ENCODE results near the gene VN1R2.
"Not testable (repeated sequence)": the region's sequence is repeated elsewhere in the genome, so short reads cannot be mapped to it uniquely, and the experiment has no call there.

VN1R2 gene

GRCh38 chr19:53257715-53258342 lies at the start of gene VN1R2:
Gene VN1R2 (plus strand): TSS chr19:53258292. CDS start chr19:53258376, 84 bp downstream.
- DNase-seq (ENCODE audit: low read depth); H3K4me3 ChIP-seq (replicated peaks; ENCODE audit: low read depth, low read length): not testable (repeated sequence)

- DNase-seq (ENCODE audit: low read depth); H3K4me3 ChIP-seq (replicated peaks; ENCODE audit: low read depth, low read length): not testable (repeated sequence)
These were observed 46.5 kb upstream of the VN1R2 start for GRCh38 chr19:53211554-53211953.

- TF ChIP-seq CTCF (IDR thresholded peaks at IDR 0.05; ENCODE audit: low read length, missing control alignments) = no peak
- no peak for DNase-seq (ENCODE audit: low read depth)
- no peak overlapping the region for H3K4me3 ChIP-seq (replicated peaks; ENCODE audit: low read depth, low read length)
These were observed 45.3 kb upstream of the VN1R2 start for GRCh38 chr19:53212703-53213320.

GRCh38 chr19:53222716-53223115 lies 35.4 kb upstream of the VN1R2 start:
- DNase-seq (ENCODE audit: low read depth); H3K4me3 ChIP-seq (replicated peaks; ENCODE audit: low read depth, low read length): not testable (repeated sequence)

GRCh38 chr19:53224606-53225005 lies 33.5 kb upstream of the VN1R2 start:
- no peak for DNase-seq (ENCODE audit: low read depth)

GRCh38 chr19:53237114-53237777 lies 20.8 kb upstream of the VN1R2 start:
- no peak for TF ChIP-seq CTCF (IDR thresholded peaks at IDR 0.05; ENCODE audit: low read length, missing control alignments)
- DNase-seq (ENCODE audit: low read depth) = no peak
- no peak overlapping the region for H3K4me3 ChIP-seq (replicated peaks; ENCODE audit: low read depth, low read length)

More at GRCh38 chr19:53224606-53225005, 33.5 kb upstream of the VN1R2 start:
- TF ChIP-seq CTCF (IDR thresholded peaks at IDR 0.05; ENCODE audit: low read length, missing control alignments) = no peak
- no peak overlapping the region for H3K4me3 ChIP-seq (replicated peaks; ENCODE audit: low read depth, low read length)

- DNase-seq (ENCODE audit: low read depth) = no peak
- H3K4me3 ChIP-seq (replicated peaks; ENCODE audit: low read depth, low read length) = no peak overlapping the region
- no peak for TF ChIP-seq CTCF (IDR thresholded peaks at IDR 0.05; ENCODE audit: low read length, missing control alignments)
These were observed 11.6 kb upstream of the VN1R2 start for GRCh38 chr19:53246498-53246897.

- DNase-seq (ENCODE audit: low read depth) = peak; percentile 92
- TF ChIP-seq CTCF (IDR thresholded peaks at IDR 0.05; ENCODE audit: low read length, missing control alignments) = no peak
These were observed 3.4 kb upstream of the VN1R2 start, which contains the start of gene ZNF677 for GRCh38 chr19:53254411-53255341. Gene ZNF677 (minus strand): TSS chr19:53254873. CDS start chr19:53251550, 3,323 bp downstream.

GRCh38 chr19:53267623-53268022 lies 9.5 kb downstream of the VN1R2 start, which contains the start of gene VN1R4:
Gene VN1R4 (minus strand): TSS chr19:53267723. CDS start chr19:53267665, 58 bp downstream.
- H3K4me3 ChIP-seq (replicated peaks; ENCODE audit: low read depth, low read length); DNase-seq (ENCODE audit: low read depth): not testable (repeated sequence)

More at GRCh38 chr19:53254411-53255341, 3.4 kb upstream of the VN1R2 start, which contains the start of gene ZNF677:
- peak within 1 kb of the TSS; percentile 97 for H3K4me3 ChIP-seq (replicated peaks; ENCODE audit: low read depth, low read length)

GRCh38 chr19:53269861-53270260 lies 11.8 kb downstream of the VN1R2 start:
- DNase-seq (ENCODE audit: low read depth); H3K4me3 ChIP-seq (replicated peaks; ENCODE audit: low read depth, low read length): not testable (repeated sequence)

Data from fibroblast of pulmonary artery (primary cell).